Type B pancreatic cell (in vitro differentiated cells): ENCODE results near the gene IDH3G. TPM values are rescaled to one million over a fixed set of nuclear protein-coding genes. Genes with fewer than 3 reads are reported as not detected.

Experiments
- DNase-seq: peaks from one replicate; pipeline ENCODE4 v3.0.0; 2021; ENCODE audit warnings: mixed read lengths; ENCODE audit not compliant: unreplicated experiment; ENCODE audit errors: extremely low spot score
- H3K27ac Mint-ChIP-seq: 2 replicates; pipeline ENCODE4 v1.8.0; 2021; ENCODE audit warnings: mild to moderate bottlenecking, mixed read lengths
- H3K27me3 Mint-ChIP-seq: 2 replicates; pipeline ENCODE4 v1.8.0; 2021; ENCODE audit warnings: mixed read lengths
- H3K36me3 Mint-ChIP-seq: 2 replicates; pipeline ENCODE4 v1.8.0; 2021; ENCODE audit warnings: mixed read lengths
- H3K4me1 Mint-ChIP-seq: one replicate; pipeline ENCODE4 v1.8.0; 2021; ENCODE audit warnings: mixed read lengths; ENCODE audit not compliant: unreplicated experiment
- H3K4me3 Mint-ChIP-seq: 2 replicates; pipeline ENCODE4 v1.8.0; 2021; ENCODE audit warnings: mild to moderate bottlenecking, mixed read lengths
- H3K9me3 Mint-ChIP-seq: 2 replicates; pipeline ENCODE4 v1.8.0; 2021; ENCODE audit warnings: mixed read lengths
- total RNA-seq: library from RNA; stranded (reverse); gene quantifications from 2 replicates; pipeline ENCODE4 v1.2.1, GENCODE V29; 2021; ENCODE audit warnings: low replicate concordance
- TF ChIP-seq, protein P1 (sequence below): fragments of 200-600 bp; sonication (generic); conservative IDR thresholded peaks from 2 replicates; pipeline ENCODE4 v1.5.0; 2021; ENCODE audit warnings: antibody characterized with exemption, mild to moderate bottlenecking

IDH3G gene
- total RNA-seq, 1 donor from 2014 or later: 50.0 TPM

GRCh38 chrX:153783378-153784013 lies 10.7 kb downstream of the IDH3G start:
- no peak for DNase-seq
- no peaks in the 10 kb centered on the region for H3K27me3 Mint-ChIP-seq
- H3K36me3 Mint-ChIP-seq: no peaks in the 10 kb centered on the region
- H3K4me1 Mint-ChIP-seq: no peaks in the 10 kb centered on the region
- H3K9me3 Mint-ChIP-seq: no peaks in the 10 kb centered on the region
- no peak overlapping the region for H3K4me3 Mint-ChIP-seq
- H3K27ac Mint-ChIP-seq: no peak overlapping the region
- TF ChIP-seq, protein P1, sequence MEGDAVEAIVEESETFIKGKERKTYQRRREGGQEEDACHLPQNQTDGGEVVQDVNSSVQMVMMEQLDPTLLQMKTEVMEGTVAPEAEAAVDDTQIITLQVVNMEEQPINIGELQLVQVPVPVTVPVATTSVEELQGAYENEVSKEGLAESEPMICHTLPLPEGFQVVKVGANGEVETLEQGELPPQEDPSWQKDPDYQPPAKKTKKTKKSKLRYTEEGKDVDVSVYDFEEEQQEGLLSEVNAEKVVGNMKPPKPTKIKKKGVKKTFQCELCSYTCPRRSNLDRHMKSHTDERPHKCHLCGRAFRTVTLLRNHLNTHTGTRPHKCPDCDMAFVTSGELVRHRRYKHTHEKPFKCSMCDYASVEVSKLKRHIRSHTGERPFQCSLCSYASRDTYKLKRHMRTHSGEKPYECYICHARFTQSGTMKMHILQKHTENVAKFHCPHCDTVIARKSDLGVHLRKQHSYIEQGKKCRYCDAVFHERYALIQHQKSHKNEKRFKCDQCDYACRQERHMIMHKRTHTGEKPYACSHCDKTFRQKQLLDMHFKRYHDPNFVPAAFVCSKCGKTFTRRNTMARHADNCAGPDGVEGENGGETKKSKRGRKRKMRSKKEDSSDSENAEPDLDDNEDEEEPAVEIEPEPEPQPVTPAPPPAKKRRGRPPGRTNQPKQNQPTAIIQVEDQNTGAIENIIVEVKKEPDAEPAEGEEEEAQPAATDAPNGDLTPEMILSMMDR: no peak

DNA sequence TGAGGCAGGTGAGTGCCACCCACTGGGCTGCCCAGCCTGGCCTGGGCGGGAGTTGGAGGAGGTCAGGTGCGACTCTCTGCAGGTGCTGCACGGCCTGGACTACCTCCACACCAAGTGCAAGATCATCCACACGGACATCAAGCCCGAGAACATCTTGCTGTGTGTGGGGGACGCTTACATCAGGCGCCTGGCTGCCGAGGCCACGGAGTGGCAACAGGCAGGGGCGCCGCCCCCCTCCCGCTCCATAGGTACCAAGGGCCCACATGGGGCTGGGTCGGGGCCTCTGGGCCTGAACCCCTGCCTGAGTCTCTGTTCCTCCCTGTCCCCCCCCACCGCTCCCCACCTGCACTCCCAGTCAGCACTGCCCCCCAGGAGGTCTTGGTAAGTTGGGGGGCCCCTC lies 11.3 kb downstream of the IDH3G start:
- Mint-ChIP-seq H3K4me3 (no peak overlapping the region), H3K9me3 (no peaks in the 10 kb centered on the region), H3K27me3 (no peaks in the 10 kb centered on the region), H3K27ac (no peak overlapping the region), H3K4me1 (no peaks in the 10 kb centered on the region), H3K36me3 (no peaks in the 10 kb centered on the region)
- DNase-seq: no peak
- TF ChIP-seq, protein P1: no peak

DNA sequence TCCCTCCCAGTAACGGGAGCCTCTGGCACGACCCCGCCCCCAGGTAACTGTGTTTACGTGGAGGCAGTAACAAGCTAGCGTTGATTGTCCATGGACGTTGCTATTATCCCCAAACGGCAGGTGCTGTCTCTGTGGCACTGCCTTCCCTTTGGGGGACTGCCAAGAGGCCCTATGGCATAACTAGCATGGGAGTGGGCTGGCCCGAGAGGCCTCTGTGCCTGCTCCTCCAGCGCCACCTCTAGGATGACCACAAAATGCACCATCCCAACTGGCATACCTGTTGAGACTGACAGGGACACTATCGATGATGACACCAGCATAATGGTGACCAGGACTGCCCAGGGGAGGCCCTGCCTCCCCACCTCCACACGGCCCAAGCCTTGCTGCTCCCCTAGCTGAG lies 11.9 kb downstream of the IDH3G start:
- Mint-ChIP-seq H3K36me3 (no peaks in the 10 kb centered on the region), H3K9me3 (no peaks in the 10 kb centered on the region), H3K4me3 (no peak overlapping the region), H3K4me1 (no peaks in the 10 kb centered on the region), H3K27me3 (no peaks in the 10 kb centered on the region), H3K27ac (no peak overlapping the region)
- TF ChIP-seq, protein P1: no peak
- no peak for DNase-seq

DNA sequence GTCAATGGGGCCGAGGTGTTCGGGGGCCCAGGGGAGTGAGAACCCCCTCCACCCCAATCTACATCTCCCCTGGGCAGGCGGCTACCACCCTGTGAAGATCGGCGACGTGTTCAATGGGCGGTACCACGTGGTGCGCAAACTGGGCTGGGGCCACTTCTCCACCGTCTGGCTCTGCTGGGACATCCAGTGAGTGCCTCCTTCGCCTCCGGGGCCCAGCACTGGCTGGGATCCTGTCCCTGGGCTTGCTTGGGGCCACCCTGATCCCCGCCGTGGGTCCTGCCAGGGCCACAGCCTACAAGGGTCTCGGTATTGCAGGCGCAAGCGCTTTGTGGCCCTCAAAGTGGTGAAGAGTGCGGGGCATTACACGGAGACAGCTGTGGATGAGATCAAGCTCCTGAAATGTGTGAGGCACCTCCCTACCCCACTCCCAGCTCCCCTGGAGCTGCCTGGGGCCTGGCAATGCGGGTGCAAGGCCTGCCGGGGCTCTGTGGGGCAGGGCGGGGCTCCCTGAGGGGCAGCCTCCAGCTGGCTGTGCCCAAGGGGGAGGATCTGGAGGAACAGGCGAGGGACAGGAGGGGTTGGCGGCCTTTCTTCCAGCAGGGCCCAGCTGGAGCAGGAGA lies 12.6 kb downstream of the IDH3G start:
- no peak overlapping the region for H3K27ac Mint-ChIP-seq
- no peaks in the 10 kb centered on the region for H3K27me3 Mint-ChIP-seq
- H3K4me1 Mint-ChIP-seq: no peaks in the 10 kb centered on the region
- no peak for DNase-seq
- H3K36me3 Mint-ChIP-seq: no peaks in the 10 kb centered on the region
- no peak overlapping the region for H3K4me3 Mint-ChIP-seq
- no peaks in the 10 kb centered on the region for H3K9me3 Mint-ChIP-seq
- TF ChIP-seq, protein P1: no peak

DNA sequence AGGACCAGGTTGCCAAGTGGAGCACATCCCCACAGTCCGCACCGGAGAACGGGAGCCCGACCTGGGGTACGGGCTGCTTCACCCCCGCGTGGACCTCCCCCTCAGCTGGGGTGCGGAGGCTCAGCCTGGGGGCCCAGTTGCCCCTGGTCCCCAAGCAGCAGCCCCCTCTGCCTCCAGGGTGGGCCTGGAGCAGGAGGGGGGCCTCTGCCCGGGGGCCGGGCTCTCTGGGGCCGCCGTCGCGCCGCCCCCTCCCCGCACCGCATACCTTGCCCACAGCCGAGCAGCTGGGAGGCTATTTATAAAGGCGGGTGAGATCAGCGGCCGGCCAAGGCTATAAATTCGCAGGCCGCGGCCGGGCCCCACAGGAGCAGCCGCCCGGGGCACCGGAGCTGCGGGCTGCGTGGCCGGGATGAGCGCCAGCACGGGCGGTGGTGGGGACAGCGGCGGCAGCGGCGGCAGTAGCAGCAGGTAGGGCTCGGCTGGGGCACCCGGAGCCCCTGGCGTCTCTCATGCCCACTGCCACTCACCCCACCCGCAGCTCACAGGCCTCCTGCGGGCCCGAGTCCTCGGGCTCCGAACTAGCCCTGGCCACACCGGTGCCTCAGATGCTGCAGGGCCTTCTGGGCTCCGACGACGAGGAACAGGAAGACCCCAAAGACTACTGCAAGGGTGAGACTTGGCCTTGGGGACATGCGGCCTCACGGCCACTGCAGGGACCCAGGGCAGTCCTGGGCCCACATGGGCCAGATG lies 13.3 kb downstream of the IDH3G start, which contains the start of gene SRPK3:
SRPK3 (plus strand) TSS at position 364 of the 750 bp plus-strand sequence; CDS start at position 410, 46 bp downstream.
- no peak for DNase-seq
- Mint-ChIP-seq H3K36me3 (no peaks in the 10 kb centered on the region), H3K4me1 (no peaks in the 10 kb centered on the region), H3K27ac (no peak within 1 kb of the TSS), H3K9me3 (no peaks in the 10 kb centered on the region), H3K4me3 (no peak within 1 kb of the TSS), H3K27me3 (no peaks in the 10 kb centered on the region)
- TF ChIP-seq, protein P1: no peak
